ENCODE data around the gene TLE2.
"Not testable (repeated sequence)": the region's sequence is repeated elsewhere in the genome, so short reads cannot be mapped to it uniquely, and the experiment has no call there.

TLE2 gene

DNA sequence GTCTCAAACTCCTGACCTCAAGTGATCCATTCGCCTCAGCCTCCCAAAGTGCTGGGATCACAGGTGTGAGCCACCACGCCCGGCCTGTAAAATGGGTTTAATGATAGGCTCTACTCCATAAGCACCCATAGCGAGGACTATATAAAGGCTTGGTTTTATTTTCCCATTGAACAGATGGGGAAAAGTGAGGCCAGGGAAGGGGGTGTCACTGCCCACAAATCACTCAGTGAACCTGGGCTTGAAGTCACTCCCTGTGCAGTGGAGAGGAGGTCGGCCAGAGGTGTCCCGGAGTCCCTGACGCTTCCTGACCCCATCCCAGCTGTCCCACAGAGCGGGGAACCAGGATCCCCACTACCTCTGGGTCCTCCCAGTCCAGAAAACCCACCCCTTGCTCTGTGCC, 14.9 kb downstream of the TLE2 start:
- H3K27me3 ChIP-seq (ENCODE audit: control insufficient read depth in 2 of 2, insufficient read depth in 2 of 2, low read length in 2 of 2): no peaks in the 10 kb centered on the region
- H3K27ac ChIP-seq (ENCODE audit: low read depth in 2 of 2, low read length in 2 of 2): no peak overlapping the region
- no peak overlapping the region for H3K4me3 ChIP-seq (ENCODE audit: low read length in 2 of 2)
- H3K4me1 ChIP-seq (ENCODE audit: control insufficient read depth in 2 of 2, insufficient read depth in 2 of 2, low read length in 2 of 2): no peaks in the 10 kb centered on the region
- H3K36me3 ChIP-seq (ENCODE audit: control insufficient read depth in 2 of 2, insufficient read depth in 2 of 2, low read length in 2 of 2): peaks cover 12 to 20% of the 10 kb centered on the region in 2 donors
- H3K9ac ChIP-seq (ENCODE audit: low read depth in 1 of 2, low read length in 2 of 2): no peak overlapping the region
- H3K9me3 ChIP-seq (ENCODE audit: control insufficient read depth in 2 of 2, low read length in 2 of 2): no peaks in the 10 kb centered on the region

DNA sequence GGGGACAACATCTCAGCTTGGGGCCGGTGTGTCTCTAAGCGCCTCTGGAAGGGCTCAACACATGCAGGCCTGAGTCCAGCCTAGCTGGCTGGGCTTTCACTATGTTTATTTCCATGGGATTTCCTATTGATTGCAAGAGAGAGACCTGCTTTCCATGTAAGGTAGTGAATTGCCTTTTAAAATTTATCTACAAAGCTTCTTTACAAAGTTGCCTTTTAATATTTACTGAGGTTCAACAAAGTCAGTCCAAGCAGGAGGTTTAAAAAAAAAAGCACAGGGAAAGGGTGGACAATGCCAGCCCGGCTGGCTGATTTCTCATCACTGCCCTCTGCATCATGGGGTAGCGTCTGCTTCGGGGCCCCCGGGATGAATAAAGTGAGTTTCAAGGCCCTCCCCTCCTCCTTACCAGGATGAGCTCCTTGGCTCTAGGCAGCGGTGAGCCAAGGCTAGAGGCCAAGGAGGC, 15.8 kb downstream of the TLE2 start:
- no peaks in the 10 kb centered on the region for H3K27me3 ChIP-seq (ENCODE audit: control insufficient read depth in 2 of 2, insufficient read depth in 2 of 2, low read length in 2 of 2)
- H3K4me1 ChIP-seq (ENCODE audit: control insufficient read depth in 2 of 2, insufficient read depth in 2 of 2, low read length in 2 of 2): no peaks in the 10 kb centered on the region
- H3K27ac ChIP-seq (ENCODE audit: low read depth in 2 of 2, low read length in 2 of 2): no peak overlapping the region
- H3K9me3 ChIP-seq (ENCODE audit: control insufficient read depth in 2 of 2, low read length in 2 of 2): no peaks in the 10 kb centered on the region
- H3K9ac ChIP-seq (ENCODE audit: low read depth in 1 of 2, low read length in 2 of 2): no peak overlapping the region
- no peak overlapping the region for H3K4me3 ChIP-seq (ENCODE audit: low read length in 2 of 2)
- H3K36me3 ChIP-seq (ENCODE audit: control insufficient read depth in 2 of 2, insufficient read depth in 2 of 2, low read length in 2 of 2): peaks cover 18 to 20% of the 10 kb centered on the region in 2 donors

GRCh38 chr19:3012621-3013262, 16.3 kb downstream of the TLE2 start:
- H3K36me3 ChIP-seq (ENCODE audit: control insufficient read depth in 2 of 2, insufficient read depth in 2 of 2, low read length in 2 of 2): peaks cover 18 to 23% of the 10 kb centered on the region in 2 donors
- no peaks in the 10 kb centered on the region for H3K27me3 ChIP-seq (ENCODE audit: control insufficient read depth in 2 of 2, insufficient read depth in 2 of 2, low read length in 2 of 2)
- no peaks in the 10 kb centered on the region for H3K4me1 ChIP-seq (ENCODE audit: control insufficient read depth in 2 of 2, insufficient read depth in 2 of 2, low read length in 2 of 2)
- no peaks in the 10 kb centered on the region for H3K9me3 ChIP-seq (ENCODE audit: control insufficient read depth in 2 of 2, low read length in 2 of 2)
- no peak overlapping the region for H3K9ac ChIP-seq (ENCODE audit: low read depth in 1 of 2, low read length in 2 of 2)
- no peak overlapping the region for H3K27ac ChIP-seq (ENCODE audit: low read depth in 2 of 2, low read length in 2 of 2)
- no peak overlapping the region for H3K4me3 ChIP-seq (ENCODE audit: low read length in 2 of 2)

GRCh38 chr19:3012059-3012458, 17.0 kb downstream of the TLE2 start:
- not testable (repeated sequence) for H3K4me3 ChIP-seq (ENCODE audit: low read length in 2 of 2); H3K27me3 ChIP-seq (ENCODE audit: control insufficient read depth in 2 of 2, insufficient read depth in 2 of 2, low read length in 2 of 2); H3K27ac ChIP-seq (ENCODE audit: low read depth in 2 of 2, low read length in 2 of 2); H3K9ac ChIP-seq (ENCODE audit: low read depth in 1 of 2, low read length in 2 of 2); H3K9me3 ChIP-seq (ENCODE audit: control insufficient read depth in 2 of 2, low read length in 2 of 2); H3K4me1 ChIP-seq (ENCODE audit: control insufficient read depth in 2 of 2, insufficient read depth in 2 of 2, low read length in 2 of 2)
- peaks cover 18 to 21% of the 10 kb centered on the region in 2 donors for H3K36me3 ChIP-seq (ENCODE audit: control insufficient read depth in 2 of 2, insufficient read depth in 2 of 2, low read length in 2 of 2)

GRCh38 chr19:3010871-3011270, 18.2 kb downstream of the TLE2 start:
- Histone ChIP-seq H3K4me1 (ENCODE audit: control insufficient read depth in 2 of 2, insufficient read depth in 2 of 2, low read length in 2 of 2) (no peaks in the 10 kb centered on the region), H3K27me3 (ENCODE audit: control insufficient read depth in 2 of 2, insufficient read depth in 2 of 2, low read length in 2 of 2) (no peaks in the 10 kb centered on the region), H3K9me3 (ENCODE audit: control insufficient read depth in 2 of 2, low read length in 2 of 2) (no peaks in the 10 kb centered on the region), H3K36me3 (ENCODE audit: control insufficient read depth in 2 of 2, insufficient read depth in 2 of 2, low read length in 2 of 2) (peaks cover 18 to 21% of the 10 kb centered on the region in 2 donors), H3K9ac (ENCODE audit: low read depth in 1 of 2, low read length in 2 of 2) (no peak overlapping the region), H3K27ac (ENCODE audit: low read depth in 2 of 2, low read length in 2 of 2) (no peak overlapping the region), H3K4me3 (ENCODE audit: low read length in 2 of 2) (no peak overlapping the region)

DNA sequence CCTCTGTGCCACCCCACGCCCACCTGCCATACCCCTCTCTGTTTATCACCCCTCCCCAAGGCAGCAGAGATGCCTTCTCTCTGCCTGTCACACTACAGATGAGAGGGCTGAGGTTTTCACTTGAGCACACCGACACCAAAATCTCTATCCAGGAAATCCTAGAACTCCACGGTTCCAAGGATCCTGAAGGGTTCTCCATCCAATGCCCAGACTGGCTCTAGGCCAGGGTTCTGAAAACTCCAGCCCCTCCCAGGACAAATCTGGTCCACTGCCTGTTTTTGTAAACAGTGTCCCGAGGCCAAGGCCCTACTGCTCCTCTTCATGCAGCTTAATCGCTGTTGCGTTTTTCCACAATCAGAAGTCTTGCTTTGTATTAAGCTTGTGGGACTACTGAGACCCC, 20.1 kb downstream of the TLE2 start:
- Histone ChIP-seq H3K9ac (ENCODE audit: low read depth in 1 of 2, low read length in 2 of 2) (no peak overlapping the region), H3K27me3 (ENCODE audit: control insufficient read depth in 2 of 2, insufficient read depth in 2 of 2, low read length in 2 of 2) (no peaks in the 10 kb centered on the region), H3K9me3 (ENCODE audit: control insufficient read depth in 2 of 2, low read length in 2 of 2) (no peaks in the 10 kb centered on the region), H3K27ac (ENCODE audit: low read depth in 2 of 2, low read length in 2 of 2) (no peak overlapping the region), H3K36me3 (ENCODE audit: control insufficient read depth in 2 of 2, insufficient read depth in 2 of 2, low read length in 2 of 2) (peaks cover 21 to 26% of the 10 kb centered on the region in 2 donors), H3K4me1 (ENCODE audit: control insufficient read depth in 2 of 2, insufficient read depth in 2 of 2, low read length in 2 of 2) (no peaks in the 10 kb centered on the region), H3K4me3 (ENCODE audit: low read length in 2 of 2) (no peak overlapping the region)

DNA sequence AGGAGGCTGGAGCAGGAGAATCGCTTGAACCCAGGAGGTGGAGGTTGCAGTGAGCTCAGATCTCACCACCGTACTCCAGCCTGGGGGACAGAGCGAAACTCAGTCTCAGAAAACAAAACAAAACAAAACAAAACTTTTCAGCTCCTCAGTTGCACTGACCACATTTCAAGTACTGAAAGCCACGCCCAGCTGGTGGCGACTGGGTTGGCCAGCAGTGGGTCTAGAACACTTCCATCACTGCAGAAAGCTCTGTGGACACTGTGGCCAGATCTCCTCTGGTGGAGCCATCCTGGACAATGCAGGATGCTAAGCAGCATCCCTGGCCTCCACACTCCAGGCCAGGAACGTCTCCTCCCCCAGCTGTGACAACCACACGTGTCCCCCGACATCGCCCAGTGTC, 21.1 kb downstream of the TLE2 start:
- H3K9me3 ChIP-seq (ENCODE audit: control insufficient read depth in 2 of 2, low read length in 2 of 2): no peaks in the 10 kb centered on the region
- H3K27ac ChIP-seq (ENCODE audit: low read depth in 2 of 2, low read length in 2 of 2): no peak overlapping the region
- H3K9ac ChIP-seq (ENCODE audit: low read depth in 1 of 2, low read length in 2 of 2): no peak overlapping the region
- no peaks in the 10 kb centered on the region for H3K4me1 ChIP-seq (ENCODE audit: control insufficient read depth in 2 of 2, insufficient read depth in 2 of 2, low read length in 2 of 2)
- H3K4me3 ChIP-seq (ENCODE audit: low read length in 2 of 2): no peak overlapping the region
- no peaks in the 10 kb centered on the region for H3K27me3 ChIP-seq (ENCODE audit: control insufficient read depth in 2 of 2, insufficient read depth in 2 of 2, low read length in 2 of 2)
- peaks cover 21 to 26% of the 10 kb centered on the region in 2 donors for H3K36me3 ChIP-seq (ENCODE audit: control insufficient read depth in 2 of 2, insufficient read depth in 2 of 2, low read length in 2 of 2)

DNA sequence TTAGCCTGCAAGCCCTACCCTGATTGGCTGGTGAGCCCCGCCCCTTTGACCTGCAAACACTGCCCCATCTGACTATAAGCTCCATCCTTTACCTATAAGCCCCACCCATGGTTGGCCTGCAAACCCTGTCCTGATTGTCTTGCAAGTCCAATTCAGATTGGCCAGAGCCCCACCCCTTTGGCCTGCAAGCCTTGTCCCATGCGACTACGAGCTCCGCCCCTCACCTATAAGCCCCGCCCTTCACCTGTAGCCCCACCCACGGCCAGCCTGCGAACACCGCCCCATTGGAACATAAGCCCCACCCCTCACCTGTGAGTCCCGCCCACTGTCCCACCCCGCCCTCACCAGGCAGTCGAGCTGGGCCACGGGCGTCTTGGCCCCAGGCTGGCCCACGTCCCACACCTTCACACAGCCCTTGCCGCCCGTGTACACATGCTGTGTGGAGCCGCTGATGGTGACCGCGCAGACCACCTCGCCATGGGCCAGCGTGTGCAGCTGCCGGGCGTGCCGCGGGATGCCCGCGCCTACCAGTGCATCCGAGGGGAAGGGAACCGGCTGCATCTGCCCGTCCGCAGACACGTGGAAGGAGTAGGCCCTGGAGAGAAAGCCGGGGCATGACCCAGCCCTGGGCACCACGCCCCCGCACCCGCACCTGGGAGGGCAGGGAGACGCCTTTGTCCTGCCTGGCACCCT, 22.9 kb downstream of the TLE2 start:
- H3K27ac ChIP-seq (ENCODE audit: low read depth in 2 of 2, low read length in 2 of 2): no peak overlapping the region
- H3K4me1 ChIP-seq (ENCODE audit: control insufficient read depth in 2 of 2, insufficient read depth in 2 of 2, low read length in 2 of 2): no peaks in the 10 kb centered on the region
- H3K36me3 ChIP-seq (ENCODE audit: control insufficient read depth in 2 of 2, insufficient read depth in 2 of 2, low read length in 2 of 2): peaks cover 24% of the 10 kb centered on the region in 2 donors
- no peaks in the 10 kb centered on the region for H3K9me3 ChIP-seq (ENCODE audit: control insufficient read depth in 2 of 2, low read length in 2 of 2)
- H3K4me3 ChIP-seq (ENCODE audit: low read length in 2 of 2): no peak overlapping the region
- no peaks in the 10 kb centered on the region for H3K27me3 ChIP-seq (ENCODE audit: control insufficient read depth in 2 of 2, insufficient read depth in 2 of 2, low read length in 2 of 2)
- H3K9ac ChIP-seq (ENCODE audit: low read depth in 1 of 2, low read length in 2 of 2): no peak overlapping the region

DNA sequence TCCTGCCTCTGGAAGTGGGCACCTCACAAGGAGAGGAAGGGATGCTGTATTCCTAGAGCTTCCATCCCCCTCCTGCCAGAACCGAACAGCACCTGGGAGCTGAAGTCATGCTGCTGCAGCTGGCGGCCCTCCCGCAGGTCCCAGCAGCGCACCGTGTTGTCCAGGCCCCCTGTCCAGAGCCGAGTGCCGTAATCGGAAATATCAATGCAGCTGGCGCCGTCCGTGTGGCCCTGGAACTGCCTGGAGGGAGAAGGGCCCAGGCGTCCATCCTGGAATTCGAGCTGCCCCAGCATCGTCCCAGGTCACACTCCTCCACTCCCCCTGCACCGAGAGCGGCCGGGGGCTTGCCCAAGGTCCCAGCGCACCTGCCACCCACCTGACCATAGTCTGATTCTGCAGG, 23.7 kb downstream of the TLE2 start:
- Histone ChIP-seq H3K27ac (ENCODE audit: low read depth in 2 of 2, low read length in 2 of 2) (no peak overlapping the region), H3K9ac (ENCODE audit: low read depth in 1 of 2, low read length in 2 of 2) (no peak overlapping the region), H3K36me3 (ENCODE audit: control insufficient read depth in 2 of 2, insufficient read depth in 2 of 2, low read length in 2 of 2) (peaks cover 18 to 20% of the 10 kb centered on the region in 2 donors), H3K9me3 (ENCODE audit: control insufficient read depth in 2 of 2, low read length in 2 of 2) (no peaks in the 10 kb centered on the region), H3K4me1 (ENCODE audit: control insufficient read depth in 2 of 2, insufficient read depth in 2 of 2, low read length in 2 of 2) (no peaks in the 10 kb centered on the region), H3K4me3 (ENCODE audit: low read length in 2 of 2) (no peak overlapping the region), H3K27me3 (ENCODE audit: control insufficient read depth in 2 of 2, insufficient read depth in 2 of 2, low read length in 2 of 2) (no peaks in the 10 kb centered on the region)

GRCh38 chr19:3004522-3004921, 24.6 kb downstream of the TLE2 start:
- peaks cover 15 to 20% of the 10 kb centered on the region in 2 donors for H3K36me3 ChIP-seq (ENCODE audit: control insufficient read depth in 2 of 2, insufficient read depth in 2 of 2, low read length in 2 of 2)
- no peaks in the 10 kb centered on the region for H3K9me3 ChIP-seq (ENCODE audit: control insufficient read depth in 2 of 2, low read length in 2 of 2)
- H3K27ac ChIP-seq (ENCODE audit: low read depth in 2 of 2, low read length in 2 of 2): no peak overlapping the region
- no peaks in the 10 kb centered on the region for H3K4me1 ChIP-seq (ENCODE audit: control insufficient read depth in 2 of 2, insufficient read depth in 2 of 2, low read length in 2 of 2)
- H3K4me3 ChIP-seq (ENCODE audit: low read length in 2 of 2): no peak overlapping the region
- no peak overlapping the region for H3K9ac ChIP-seq (ENCODE audit: low read depth in 1 of 2, low read length in 2 of 2)
- no peaks in the 10 kb centered on the region for H3K27me3 ChIP-seq (ENCODE audit: control insufficient read depth in 2 of 2, insufficient read depth in 2 of 2, low read length in 2 of 2)

All from mucosa of rectum (tissue), 2 donors.